GM18511 (cell line): ENCODE measurements around the gene LRRC8E.
"Not testable (repeated sequence)": the region's sequence is repeated elsewhere in the genome, so short reads cannot be mapped to it uniquely, and the experiment has no call there.

Experiments used
- ATAC-seq: cut with Tn5 transposase; IDR thresholded peaks from one replicate; pipeline ENCODE4 v1.9.1; 2021; ENCODE audit warnings: mild to moderate bottlenecking, moderate library complexity; ENCODE audit not compliant: unreplicated experiment

Gene LRRC8E

DNA sequence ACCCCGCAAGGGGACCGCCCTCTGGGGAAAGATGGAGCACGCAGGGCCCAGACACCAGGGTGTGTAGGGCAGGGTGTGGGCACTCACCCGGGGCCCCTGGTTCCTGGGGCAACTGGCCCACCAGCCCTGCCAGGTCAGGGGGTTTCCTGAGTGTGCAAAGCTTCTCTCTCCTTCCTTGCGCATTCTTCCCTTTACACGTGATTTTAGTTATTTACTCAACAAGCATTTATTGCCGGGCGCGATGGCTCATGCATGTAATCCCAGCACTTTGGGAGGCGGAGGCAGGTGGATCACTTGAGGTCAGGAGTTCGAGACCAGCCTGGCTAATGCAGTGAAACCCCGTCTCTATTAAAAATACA, 34.6 kb upstream of the LRRC8E start:
- no peak for ATAC-seq

DNA sequence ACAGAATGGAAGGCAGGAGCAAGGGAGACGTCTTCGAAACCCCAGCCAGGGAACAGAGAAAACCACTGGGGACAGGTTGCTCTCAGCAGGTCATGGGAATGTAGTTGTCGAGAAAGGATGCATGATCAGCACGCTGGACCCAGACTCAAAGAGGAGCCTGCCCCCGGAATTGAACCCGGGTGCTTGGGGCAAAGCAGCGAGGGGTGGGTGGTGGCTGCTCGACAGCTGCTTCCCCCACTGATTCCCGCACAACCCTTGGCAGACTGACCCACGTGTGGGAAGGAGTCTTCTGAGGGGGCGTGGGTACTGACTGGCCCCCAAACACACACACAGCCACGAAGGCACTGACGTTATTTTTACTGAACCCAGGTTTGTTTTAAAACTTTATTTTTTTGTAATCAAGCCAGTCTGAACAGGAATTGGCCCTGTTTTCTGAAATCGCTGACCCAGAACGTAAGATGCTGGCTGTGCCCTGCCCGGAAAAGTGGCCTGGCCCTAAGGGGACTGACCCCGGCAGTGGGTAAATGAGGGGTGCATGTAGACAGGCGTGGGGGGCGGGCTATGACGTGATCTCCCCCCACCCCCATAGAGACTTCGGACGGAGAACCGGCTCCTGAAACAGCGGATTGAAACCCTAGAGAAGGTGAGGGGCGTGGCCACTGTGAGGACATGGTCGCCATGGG, 32.7 kb upstream of the LRRC8E start:
- ATAC-seq = no peak

- no peak for ATAC-seq
Observed at GRCh38 chr19:7856109-7856591, 32.2 kb upstream of the LRRC8E start.

DNA sequence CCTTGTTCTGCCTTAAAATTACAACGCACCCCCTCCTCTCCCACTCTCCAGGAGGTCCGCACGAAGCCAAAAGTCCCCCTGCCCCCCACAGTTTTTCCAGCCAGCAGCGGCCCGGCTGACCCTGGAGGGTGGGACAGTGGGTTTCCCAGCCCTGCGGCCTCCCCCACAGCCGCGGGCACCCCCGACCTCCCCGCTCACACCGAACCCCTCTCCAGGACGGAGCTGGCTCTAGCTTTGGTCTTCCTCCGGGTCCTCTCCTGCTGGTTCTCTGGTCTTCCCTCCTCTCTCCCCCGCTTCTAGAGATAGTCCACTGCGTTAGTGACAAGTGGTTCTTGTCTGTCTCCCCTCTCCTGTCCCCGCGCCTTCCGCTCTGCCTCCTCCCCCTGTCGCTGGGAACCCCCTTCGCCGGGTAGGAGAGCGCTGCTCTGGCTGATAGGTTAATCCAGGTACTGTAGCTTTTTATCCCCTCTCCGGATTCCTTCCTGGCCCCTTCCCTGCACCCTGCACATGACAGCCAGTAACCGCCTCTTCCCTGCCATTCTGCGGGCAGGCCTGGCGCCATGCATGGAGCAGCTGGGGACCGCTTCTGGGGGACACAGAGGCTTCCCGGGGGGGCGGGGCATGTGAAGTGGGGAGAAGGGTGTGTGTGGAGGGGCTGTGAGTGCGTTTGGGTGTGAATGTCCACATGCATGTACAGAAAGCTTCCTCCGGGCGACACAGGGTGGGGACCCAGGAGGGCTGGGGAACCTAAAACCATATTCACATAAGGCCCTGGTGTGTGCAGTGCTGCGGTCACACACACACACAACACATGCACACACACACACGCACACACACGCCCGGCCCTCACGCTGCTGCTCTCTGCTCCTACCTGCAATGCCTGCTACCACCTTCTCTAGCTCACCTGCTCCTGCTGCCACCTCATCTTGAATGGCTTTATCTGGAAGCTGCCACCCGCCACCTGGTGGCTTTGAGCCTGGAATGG, 31.3 kb upstream of the LRRC8E start:
- no peak for ATAC-seq

DNA sequence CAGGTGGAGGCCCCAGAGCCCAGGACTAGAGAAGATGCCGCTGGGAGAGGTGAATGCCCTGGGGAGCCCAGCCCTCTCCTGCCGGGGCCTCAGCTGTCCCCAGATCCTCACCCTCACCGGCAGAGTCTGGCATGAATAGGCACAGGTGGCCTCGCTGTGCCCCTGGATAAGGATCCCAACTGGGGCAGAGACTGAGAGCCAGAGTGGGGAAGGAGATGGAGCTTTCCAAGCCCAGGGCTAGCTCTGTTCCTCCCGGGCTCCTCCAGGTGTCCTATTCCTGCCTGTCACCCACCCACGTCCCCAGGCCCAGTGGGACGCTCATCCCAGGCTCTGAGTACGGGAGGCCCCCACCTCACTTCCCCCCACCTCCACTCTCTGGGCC, 30.6 kb upstream of the LRRC8E start:
- ATAC-seq = no peak

- no peak for ATAC-seq
Observed at GRCh38 chr19:7858109-7858770, 30.1 kb upstream of the LRRC8E start.

GRCh38 chr19:7859087-7859486, 29.2 kb upstream of the LRRC8E start:
- ATAC-seq = not testable (repeated sequence)

DNA sequence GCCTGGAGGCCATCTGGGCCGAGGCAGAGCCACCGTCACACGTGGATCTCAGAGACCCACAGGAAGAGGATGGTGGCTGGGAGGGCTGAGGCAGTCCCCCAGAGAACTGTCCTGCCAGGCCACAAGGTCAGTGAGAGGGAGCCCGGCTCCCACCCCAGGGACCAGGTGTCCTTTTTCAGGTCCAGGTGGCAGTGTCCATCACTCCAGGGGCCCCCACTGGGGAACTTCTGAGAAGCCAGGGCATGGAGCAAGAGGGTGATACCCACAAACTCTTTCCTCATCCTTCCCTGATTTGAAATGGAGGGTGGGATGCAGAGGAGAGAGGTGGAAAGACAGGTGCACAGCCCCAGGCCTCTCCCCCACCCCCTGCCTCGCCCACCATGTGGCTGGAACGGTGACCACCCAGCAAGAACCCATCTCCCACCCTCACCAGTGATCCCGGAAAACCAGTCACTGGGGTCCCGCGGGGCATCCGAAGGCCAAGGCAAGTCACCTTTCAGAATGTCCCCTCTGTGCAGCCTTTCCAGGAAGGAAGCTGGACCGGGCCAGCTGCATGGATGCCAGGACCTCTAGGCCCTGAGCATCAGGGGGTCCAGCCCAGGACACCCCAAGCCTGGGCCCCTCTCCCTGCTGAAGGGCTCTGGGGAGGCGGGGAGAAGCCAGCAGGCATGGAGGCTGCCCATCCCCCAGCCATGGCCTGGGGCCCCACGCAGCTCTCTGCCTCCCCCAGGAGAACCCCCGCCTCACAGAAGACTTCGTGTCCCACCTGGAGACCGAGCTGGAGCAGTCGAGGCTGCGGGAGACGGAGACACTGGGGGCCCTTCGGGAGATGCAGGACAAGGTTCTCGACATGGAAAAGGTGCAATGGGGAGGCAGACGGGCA, 28.2 kb upstream of the LRRC8E start:
- ATAC-seq = no peak

GRCh38 chr19:7860714-7861618, 27.3 kb upstream of the LRRC8E start:
- no peak for ATAC-seq

GRCh38 chr19:7861619-7862412, 26.5 kb upstream of the LRRC8E start:
- no peak for ATAC-seq

DNA sequence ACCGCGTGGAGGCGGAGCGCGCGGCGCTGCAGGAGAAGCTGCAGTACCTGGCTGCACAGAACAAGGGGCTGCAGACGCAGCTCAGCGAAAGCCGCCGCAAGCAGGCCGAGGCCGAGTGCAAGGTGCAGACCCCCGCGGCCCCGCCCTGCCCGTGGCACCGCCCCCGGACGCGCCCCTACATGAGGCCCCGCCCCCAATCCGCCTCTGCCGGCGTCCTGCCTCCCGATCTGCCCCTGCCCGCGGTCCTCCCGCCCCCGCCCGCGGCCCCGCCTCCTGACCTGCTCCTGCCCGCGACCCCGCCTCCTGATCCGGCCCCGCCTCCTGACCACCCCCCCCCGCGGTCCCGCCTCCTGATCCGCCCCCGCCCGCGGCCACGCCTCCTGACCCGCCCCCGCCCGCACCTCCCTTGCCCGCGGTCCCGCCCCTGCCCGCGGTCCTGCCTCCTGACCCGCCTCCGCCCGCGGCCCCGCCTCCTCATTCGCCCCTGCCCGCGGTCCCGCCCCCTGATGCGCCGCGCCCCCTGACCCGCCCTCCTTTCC, 25.8 kb upstream of the LRRC8E start:
- no peak for ATAC-seq

DNA sequence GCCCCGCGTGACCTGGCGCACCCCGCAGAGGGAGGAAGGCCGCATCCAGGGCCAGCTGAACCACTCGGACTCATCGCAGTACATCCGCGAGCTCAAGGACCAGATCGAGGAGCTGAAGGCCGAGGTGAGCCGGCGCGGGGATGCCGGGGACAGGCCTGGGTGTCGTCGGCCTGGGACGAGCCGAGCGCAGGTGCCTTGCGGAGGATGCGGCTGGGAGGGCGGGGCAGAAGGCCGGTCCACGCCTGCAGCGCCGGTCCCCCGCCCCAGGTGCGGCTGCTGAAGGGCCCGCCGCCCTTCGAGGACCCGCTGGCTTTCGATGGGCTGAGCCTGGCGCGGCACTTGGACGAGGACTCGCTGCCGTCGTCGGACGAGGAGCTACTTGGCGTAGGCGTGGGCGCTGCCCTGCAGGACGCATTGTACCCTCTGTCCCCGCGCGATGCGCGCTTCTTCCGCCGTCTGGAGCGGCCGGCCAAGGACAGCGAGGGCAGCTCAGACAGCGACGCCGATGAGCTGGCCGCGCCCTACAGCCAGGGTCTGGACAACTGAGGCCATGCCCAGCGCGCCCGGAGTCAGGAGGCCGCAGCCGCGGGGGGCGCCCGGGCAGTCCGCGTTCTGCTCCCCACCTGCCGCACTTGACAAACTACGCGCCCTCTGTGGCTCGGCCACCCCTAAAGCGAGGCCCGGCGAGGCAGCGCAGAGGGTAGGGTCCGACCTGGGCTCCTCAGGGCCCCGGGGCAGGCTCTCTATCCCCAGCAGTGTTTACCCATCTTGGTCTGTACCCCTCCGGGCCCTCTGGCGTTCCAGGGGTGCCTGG, 24.9 kb upstream of the LRRC8E start:
- no peak for ATAC-seq

DNA sequence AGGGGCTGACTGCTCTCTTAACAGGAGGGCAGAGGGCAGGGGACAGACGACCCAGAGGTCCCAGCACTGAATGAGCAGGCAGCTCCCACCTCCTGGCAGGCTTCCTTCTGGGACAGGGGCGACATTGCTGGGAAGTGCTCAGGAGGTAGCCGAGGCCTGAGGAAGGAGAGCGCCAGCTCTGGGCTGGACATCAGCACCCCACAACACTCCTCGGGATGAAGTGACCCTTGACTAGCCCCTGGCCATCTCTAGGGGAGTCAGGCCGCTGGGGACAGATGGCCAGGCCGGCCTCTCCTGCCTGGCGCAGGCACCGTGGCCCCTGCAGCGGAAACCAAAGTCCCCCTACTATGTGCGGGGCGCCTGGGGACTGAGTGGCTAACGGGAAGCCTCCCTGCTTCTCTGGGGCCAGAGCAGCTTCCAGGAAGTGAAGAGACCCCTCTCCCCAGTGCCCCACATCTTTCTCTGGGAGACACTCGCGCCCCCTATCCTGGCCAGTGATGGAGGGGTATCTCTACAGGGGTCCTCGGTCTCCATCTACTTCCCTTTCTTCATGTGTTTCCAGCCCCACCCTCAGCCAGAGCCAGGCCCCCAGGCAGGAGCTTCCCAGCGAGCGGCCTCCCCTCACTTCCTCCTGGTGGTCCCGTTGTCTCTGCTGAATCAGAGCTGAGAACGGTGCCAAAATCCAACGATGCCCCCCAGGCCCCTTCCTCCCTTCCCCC, 24.2 kb upstream of the LRRC8E start:
- no peak for ATAC-seq

- no peak for ATAC-seq
Observed at GRCh38 chr19:7864690-7865074, 23.6 kb upstream of the LRRC8E start.

- no peak for ATAC-seq
Observed at GRCh38 chr19:7865262-7865911, 22.9 kb upstream of the LRRC8E start.

DNA sequence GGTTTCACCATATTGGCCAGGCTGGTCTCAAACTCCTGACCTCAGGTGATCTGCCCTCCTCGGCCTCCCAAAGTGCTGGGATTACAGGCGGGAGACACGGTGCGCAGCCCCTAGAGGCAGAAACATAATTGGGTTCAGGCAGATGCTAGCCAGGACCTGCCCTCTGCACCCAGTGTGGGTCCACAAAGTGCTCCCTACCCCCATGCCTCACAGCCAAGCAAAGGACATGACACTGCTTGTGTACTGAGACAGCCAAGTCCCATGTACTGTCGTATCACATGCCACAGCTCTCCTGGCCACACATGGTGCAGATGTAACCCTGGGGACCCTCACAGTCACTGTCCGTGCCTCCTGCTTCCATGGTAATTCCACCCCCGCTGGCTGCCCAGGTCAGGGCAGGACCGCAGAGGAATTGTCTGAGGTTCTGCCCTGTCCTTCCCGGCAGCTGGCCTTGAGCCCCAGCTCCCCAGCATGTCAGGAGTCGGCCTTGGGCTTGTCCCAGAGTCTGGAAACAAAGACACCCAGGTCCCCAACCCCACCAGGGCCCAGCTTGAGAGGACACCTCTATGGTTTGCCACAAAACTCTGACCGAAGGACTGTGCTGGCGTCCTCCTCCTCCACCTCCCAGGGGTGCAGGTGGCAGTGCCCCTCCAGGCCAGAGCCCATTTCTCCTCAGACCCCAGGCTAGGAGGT, 21.8 kb upstream of the LRRC8E start:
- ATAC-seq = no peak
